K562 (cell line): ENCODE measurements around the gene SPEM3. TPM values are rescaled to one million over a fixed set of nuclear protein-coding genes. Genes with fewer than 3 reads are reported as not detected.

Experiments used
- ATAC-seq: fragments of 200-7000 bp; cut with Tn5 transposase; 3 replicates; pipeline ENCODE4 v1.9.1; 2020; ENCODE audit warnings: moderate library complexity
- BruUV-seq: library from RNA; stranded (reverse); fragments of 400-500 nt; replicated peaks from 2 replicates; lab custom pipeline; 2021; lab: Mats Ljungman, UMichigan
- CTCF ChIA-PET: fragments of 300-600 bp; formaldehyde crosslinking; extraction: SDS; loops from one replicate; lab custom pipeline; 2021; ENCODE audit warnings: low intra/inter-chr PET ratio; lab: Yijun Ruan, JAX
- POLR2A ChIA-PET: fragments of 300-600, 350-650 bp; sonication (Branson Sonifier 250); formaldehyde crosslinking; extraction: SDS; loops from one replicate; lab custom pipeline; 2021; ENCODE audit warnings: antibody characterized with exemption, inconsistent platforms; lab: Yijun Ruan, JAX
- DNase-seq, 4 experiments: peaks; one replicate each; pipeline versions ENCODE4 v3.0.0 to v3.0.0-alpha.2; 2011 to 2018; ENCODE audit warnings: low spot score in 3 of 4, mixed read lengths in 3 of 4; ENCODE audit errors: extremely low read depth in 1 of 4
- FAIRE-seq: peaks from 2 replicates; lab custom pipeline; 2011; peaks lifted over from hg19 to GRCh38; lab: Jason Lieb, UNC
- H2AFZ ChIP-seq: 2 replicates; pipeline ENCODE4 v1.6.0; 2011; ENCODE audit warnings: low read depth, low read length, control low read depth, inconsistent platforms
- H3K27ac ChIP-seq: fragments of 200-600 bp; 3 replicates; pipeline ENCODE4 v1.8.0; 2011; ENCODE audit warnings: low read depth, mild to moderate bottlenecking, control low read depth, inconsistent platforms, low read length, moderate library complexity, mixed read lengths; ENCODE audit errors: extremely low read depth
- H3K27me3 ChIP-seq, 2 experiments: fragments of 300-600 bp in 1 of 2; 2 replicates in 1 of 2; 3 replicates in 1 of 2; pipeline versions ENCODE4 v1.6.0 to v1.8.0; 2011; ENCODE audit warnings: inconsistent platforms in 2 of 2, low read length in 2 of 2, mild to moderate bottlenecking in 1 of 2, mixed read lengths in 1 of 2, moderate library complexity in 1 of 2; ENCODE audit not compliant: control insufficient read depth in 2 of 2, insufficient read depth in 2 of 2
- H3K36me3 ChIP-seq: fragments of 300-600 bp; 3 replicates; pipeline ENCODE4 v1.8.0; 2011; ENCODE audit warnings: mild to moderate bottlenecking, low read length, inconsistent platforms; ENCODE audit not compliant: control insufficient read depth, insufficient read depth
- H3K4me1 ChIP-seq, 2 experiments: fragments of 200-600 bp in 1 of 2; replicated peaks in 1 of 2; 2 replicates in 1 of 2; 3 replicates in 1 of 2; pipeline versions ENCODE4 v1.5.1 to v1.8.0; 2011; ENCODE audit warnings: inconsistent platforms in 2 of 2, low read length in 2 of 2, mild to moderate bottlenecking in 1 of 2, mixed read lengths in 1 of 2, moderate library complexity in 1 of 2; ENCODE audit not compliant: control insufficient read depth in 2 of 2, insufficient read depth in 2 of 2
- H3K4me2 ChIP-seq: 2 replicates; pipeline ENCODE4 v1.6.1; 2011; ENCODE audit warnings: low read length, control low read depth, inconsistent platforms, mixed read lengths; ENCODE audit not compliant: insufficient read depth
- H3K4me3 ChIP-seq: fragments of 200-600 bp; sonication (generic), shearing (Covaris generic); 2 replicates; pipeline ENCODE4 v1.5.1; 2016; ENCODE audit warnings: control low read depth, inconsistent platforms
- H3K79me2 ChIP-seq: fragments of 200-600 bp; 3 replicates; pipeline ENCODE4 v1.8.0; 2011; ENCODE audit warnings: low read length, inconsistent platforms; ENCODE audit not compliant: control insufficient read depth, insufficient read depth
- H3K9ac ChIP-seq, 2 experiments: 2 replicates each; pipeline versions ENCODE4 v1.6.0 to v1.6.1; 2011; ENCODE audit warnings: low read depth in 2 of 2, low read length in 2 of 2, control low read depth in 1 of 2, inconsistent platforms in 1 of 2, mild to moderate bottlenecking in 1 of 2, mixed read lengths in 1 of 2; ENCODE audit not compliant: insufficient read depth in 1 of 2
- H3K9me1 ChIP-seq: one replicate; pipeline ENCODE4 v1.6.0; 2011; ENCODE audit warnings: inconsistent platforms, mild to moderate bottlenecking, low read length, moderate library complexity; ENCODE audit not compliant: control insufficient read depth, insufficient read depth
- H3K9me3 ChIP-seq: replicated peaks from 2 replicates; pipeline ENCODE4 v1.5.1; 2011; ENCODE audit warnings: low read depth, low read length, inconsistent platforms; ENCODE audit not compliant: control insufficient read depth, insufficient read depth
- H4K20me1 ChIP-seq: replicated peaks from 2 replicates; pipeline ENCODE4 v1.6.1; 2011; ENCODE audit warnings: low read length, inconsistent platforms, mixed read lengths; ENCODE audit not compliant: control insufficient read depth, insufficient read depth
- BCL6 ChIP-seq: fragments of 250-450 bp; sonication (Bioruptor Pico); IDR thresholded peaks from 2 replicates; pipeline ENCODE4 v1.4.0; 2020
- IFI16 ChIP-seq: fragments of 250-450 bp; sonication (Bioruptor Pico); IDR thresholded peaks from 2 replicates; pipeline ENCODE4 v2.1.2; 2022; ENCODE audit warnings: mild to moderate bottlenecking, inconsistent platforms
- LCOR ChIP-seq: sonication (generic); formaldehyde crosslinking; IDR thresholded peaks from 2 replicates; pipeline ENCODE4 v1.8.0; 2022; ENCODE audit warnings: mild to moderate bottlenecking, missing genetic modification reagents
- NR0B1 ChIP-seq: fragments of 450-650 bp; IDR thresholded peaks from one replicate; pipeline ENCODE4 v1.6.1; 2018; ENCODE audit warnings: mild to moderate bottlenecking, moderate library complexity; ENCODE audit not compliant: partially characterized antibody
- NR4A1 ChIP-seq, 2 experiments: fragments of 250-450 bp in 1 of 2; fragments of 450-650 bp in 1 of 2; sonication (Bioruptor Pico) in 1 of 2; IDR thresholded peaks; 2 replicates each; pipeline versions ENCODE4 v1.4.0 to v1.6.1; 2016 to 2020; ENCODE audit warnings: mild to moderate bottlenecking in 2 of 2, missing compliant biosample characterization in 1 of 2, missing genetic modification characterization in 1 of 2, moderate library complexity in 1 of 2
- PRMT5 ChIP-seq: sonication (generic); formaldehyde crosslinking; IDR thresholded peaks from 2 replicates; pipeline ENCODE4 v1.5.0; 2020; ENCODE audit warnings: missing genetic modification reagents
- ZNF140 ChIP-seq: fragments of 250-450 bp; sonication (Bioruptor Pico); IDR thresholded peaks from 2 replicates; pipeline ENCODE4 v1.8.0; 2021; ENCODE audit warnings: moderate library complexity, mild to moderate bottlenecking, inconsistent platforms
- WGBS: fragments of 100-300 bp; shearing (Covaris generic); methylation state at CpG from one replicate; pipeline ENCODE4 v1.1.6; 2016; ENCODE audit warnings: low coverage, mixed read lengths; ENCODE audit not compliant: insufficient coverage; ENCODE audit errors: missing lambda C conversion rate; 5-methylcytosine and 5-hydroxymethylcytosine counted together
- in situ Hi-C: fragments of 300-500 bp; cut with MboI; formaldehyde crosslinking; loops from 4 replicates; pipeline ENCODE4 v1.15.0; 2018; ENCODE audit warnings: inconsistent platforms, mixed read lengths
- intact Hi-C: fragments of 100-400 bp; cut with micrococcal nuclease; formaldehyde crosslinking; loops from 2 replicates; pipeline ENCODE4 v1.14.2; 2022
- polyA plus RNA-seq, 8 experiments: library from polyadenylated mRNA; depleted of rRNA in 4 of 8; stranded (reverse) in 5 of 8; unstranded in 3 of 8; fragments of >200 nt; fragmentation: Nextera tagmentation in 2 of 8; fragmentation: Illumina TruSeq in 1 of 8; extraction: Ambion mirVana in 2 of 8; extraction: Trizol in 1 of 8; gene quantifications; 2 replicates each; pipeline versions ENCODE4 v1.2.1 to v1.2.3, GENCODE V29; 2011 to 2014; ENCODE audit warnings: inconsistent platforms in 1 of 8, missing spikeins in 1 of 8
- total RNA-seq, 7 experiments: library from RNA; depleted of rRNA in 6 of 7; stranded (reverse); fragments of >200 nt in 6 of 7; fragmentation: Illumina TruSeq in 2 of 7; extraction: Trizol in 2 of 7; gene quantifications; 2 replicates each; pipeline versions ENCODE4 v1.2.1 to v1.2.3, GENCODE V29; 2011 to 2021; ENCODE audit warnings: low replicate concordance in 1 of 7

Gene SPEM3
- total and polyA plus RNA-seq, 9 of the 15 experiments (the other 6 are each of a cell fraction or from before 2014, with no cell fraction given): not detected

- intact Hi-C loops (no loop called here), in situ Hi-C loops (no loop called here)
- peaks cover 8% of the 10 kb centered on the region; the same call in 2 of the 3 replicates for H3K79me2 ChIP-seq
- 28% methylated on average over 2 of the region's 12 CpGs for WGBS
- H3K4me3 ChIP-seq: no peak overlapping the region
- FAIRE-seq (no peak), ATAC-seq (no peak), DNase-seq (no peak)
- BruUV-seq: no TSS peak
- no peaks in the 10 kb centered on the region for H3K9me3 ChIP-seq
- H3K9ac ChIP-seq: no peak overlapping the region
- H4K20me1 ChIP-seq: no peaks in the 10 kb centered on the region
- TF ChIP-seq ZNF140 (CRISPR knock-in tag) (no peak), NR4A1 (CRISPR knock-in tag; IDR thresholded peaks at IDR 0.05) (no peak), NR4A1 (tag; IDR thresholded peaks at IDR 0.05) (no peak), LCOR (no peak), PRMT5 (CRISPR knock-in tag) (no peak), IFI16 (CRISPR knock-in tag) (no peak), BCL6 (no peak), NR0B1 (no peak)
- H2AFZ ChIP-seq: no peak overlapping the region
- peaks cover 11 to 27% of the 10 kb centered on the region in 2 experiments; a peak in 3 of 5 replicates for H3K4me1 ChIP-seq
- POLR2A ChIA-PET: interaction anchor here (0.6 to 1.3 kb wide), 4 partner anchors 80 to 436 kb away, joined by 3 to 4 read pairs (median 4); partner anchors contain the start of gene SENP3
- CTCF ChIA-PET: no interaction called here
- no peak overlapping the region for H3K27ac ChIP-seq
- no peak overlapping the region for H3K4me2 ChIP-seq
- H3K27me3 ChIP-seq: no peaks in the 10 kb centered on the region
- 0 out of 3 replicates have a peak, but pooled peaks cover 6% of the 10 kb centered on the region for H3K36me3 ChIP-seq
- H3K9me1 ChIP-seq: no peaks in the 10 kb centered on the region
Measured at GRCh38 chr17:7406235-7406825, 22.3 kb upstream of the SPEM3 start.
